ENCODE measurements around the gene ZNF101.
A peak's percentile ranks its signal among the peaks of the same experiment; 100 is the strongest.

Gene ZNF101

DNA sequence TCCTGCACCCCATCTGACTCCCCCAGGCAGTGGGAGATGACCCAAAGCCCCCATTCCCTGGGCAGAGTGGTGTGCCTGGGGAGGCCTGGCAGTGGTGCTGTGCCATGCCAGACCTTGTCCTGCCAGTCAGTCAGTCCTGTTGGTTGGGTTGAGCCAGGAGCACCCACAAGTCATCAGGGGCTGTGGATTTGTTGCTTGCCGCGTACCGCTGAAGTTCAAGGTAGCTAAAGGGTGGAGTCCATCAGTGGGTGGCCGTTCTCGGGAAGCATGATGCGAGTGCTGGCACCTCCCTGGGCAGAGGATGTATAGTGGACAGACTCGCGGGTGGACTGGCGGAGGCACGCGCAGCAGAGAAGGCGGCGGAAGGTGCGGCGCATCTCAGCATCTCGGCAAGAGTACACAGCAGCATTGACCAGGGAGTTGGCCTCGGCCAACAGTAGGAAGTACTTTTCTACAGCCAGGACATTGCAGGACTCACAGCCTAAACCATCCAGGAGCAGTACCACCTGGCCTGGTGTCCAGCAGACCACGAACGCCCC lies 44.5 kb upstream of the ZNF101 start:
- Histone ChIP-seq H2AFZ (ENCODE audit: insufficient read depth, low read length, poor library complexity) (no peak overlapping the region), H3K36me3 (ENCODE audit: control insufficient read depth in 1 of 2, insufficient read depth in 2 of 2, low read length in 2 of 2) (peaks cover 21 to 29% of the 10 kb centered on the region in 2 experiments), H3K18ac (ENCODE audit: low read length) (no peak overlapping the region), H2BK120ac (ENCODE audit: insufficient read depth, low read length, poor library complexity) (no peak overlapping the region), H4K12ac (ENCODE audit: low read depth, low read length) (no peak overlapping the region), H3K9ac (ENCODE audit: low read length) (no peak overlapping the region), H3K9me3 (ENCODE audit: insufficient read depth, low read depth, low read length) (peaks cover 2% of the 10 kb centered on the region), H4K8ac (ENCODE audit: low read depth, low read length) (no peak overlapping the region), H3K79me1 (ENCODE audit: low read length) (peaks cover 16% of the 10 kb centered on the region), H3K27me3 (ENCODE audit: insufficient read depth, low read length) (no peaks in the 10 kb centered on the region), H3K4me2 (ENCODE audit: low read length) (no peak overlapping the region), H3K4ac (ENCODE audit: low read depth, low read length) (no peak overlapping the region), H2BK5ac (ENCODE audit: low read depth, low read length, poor library complexity) (no peak overlapping the region), H2AK5ac (ENCODE audit: low read length) (no peak overlapping the region), H3K23ac (ENCODE audit: low read length) (no peak overlapping the region), H4K91ac (ENCODE audit: low read depth, low read length) (no peak overlapping the region), H3K27ac (ENCODE audit: low read depth, low read length) (no peak overlapping the region), H2BK12ac (ENCODE audit: low read length) (no peak overlapping the region), H3K4me1 (ENCODE audit: control insufficient read depth in 1 of 2, insufficient read depth in 2 of 2, low read length in 2 of 2) (peaks cover 7 to 16% of the 10 kb centered on the region in 2 experiments), H3K14ac (ENCODE audit: low read length) (no peak overlapping the region), H3K4me3 (ENCODE audit: low read depth, low read length) (peak overlapping the region; percentile 14), H3K79me2 (ENCODE audit: control insufficient read depth, insufficient read depth, low read length, poor library complexity) (peaks cover 8% of the 10 kb centered on the region)
- DNase-seq, result no peak
- WGBS (ENCODE audit: extremely low coverage, insufficient coverage, insufficient read length), result no CpG with 5 or more reads among the region's 19 CpGs

DNA sequence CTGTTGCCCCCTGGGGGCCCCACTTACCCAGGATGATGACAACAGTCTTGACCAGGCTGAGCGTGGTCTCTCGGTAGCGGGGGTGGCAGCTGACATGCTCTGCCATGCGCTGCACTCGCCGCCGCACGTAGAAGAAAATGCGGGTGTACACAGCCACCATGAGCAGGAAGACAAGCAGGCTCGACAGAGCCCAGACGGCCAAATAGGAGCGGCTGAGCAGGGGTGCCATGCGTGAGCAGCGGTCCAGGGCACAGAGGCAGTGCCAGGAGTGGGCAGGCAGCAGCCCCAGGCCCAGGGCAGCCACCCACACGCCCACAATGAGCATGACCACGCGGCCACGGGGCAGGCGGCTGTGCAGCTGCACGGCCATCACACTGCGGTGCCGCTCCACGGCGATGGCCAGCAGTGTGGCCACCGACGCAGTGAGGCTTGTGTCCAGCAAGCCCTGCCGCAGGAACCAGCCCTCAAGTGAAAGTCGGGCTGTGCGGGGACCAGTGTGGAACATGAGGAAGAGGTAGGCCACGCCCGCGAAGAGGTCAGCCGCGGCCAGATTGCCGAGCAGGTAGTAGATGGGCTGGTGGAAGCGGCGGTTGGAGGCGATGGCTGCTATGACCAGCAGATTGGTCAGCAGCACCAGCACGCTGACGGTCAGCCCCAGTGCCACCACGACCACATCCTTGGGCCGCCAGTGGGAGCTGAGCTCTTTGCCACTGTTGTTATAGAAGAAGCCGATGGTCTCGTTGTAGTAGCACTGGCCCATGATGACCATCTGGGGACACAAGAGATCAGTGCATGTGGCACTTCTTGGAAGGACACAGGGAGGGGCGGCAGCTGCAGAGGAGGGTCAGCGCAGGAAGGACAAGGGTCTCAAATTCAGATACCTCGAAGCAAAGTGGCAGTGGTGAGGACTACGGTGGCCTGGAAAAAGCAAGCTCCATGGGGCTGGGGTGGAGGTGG lies 41.8 kb upstream of the ZNF101 start:
- H3K14ac ChIP-seq (ENCODE audit: low read length), result no peak overlapping the region
- H3K9ac ChIP-seq (ENCODE audit: low read length), result no peak overlapping the region
- no peak overlapping the region for H2BK5ac ChIP-seq (ENCODE audit: low read depth, low read length, poor library complexity)
- H3K23ac ChIP-seq (ENCODE audit: low read length), result peak overlapping the region; percentile 58
- no peak overlapping the region for H2AFZ ChIP-seq (ENCODE audit: insufficient read depth, low read length, poor library complexity)
- WGBS (ENCODE audit: extremely low coverage, insufficient coverage, insufficient read length), result no CpG with 5 or more reads among the region's 48 CpGs
- H3K4me3 ChIP-seq (ENCODE audit: low read depth, low read length), result peak overlapping the region; percentile 87
- no peaks in the 10 kb centered on the region for H3K27me3 ChIP-seq (ENCODE audit: insufficient read depth, low read length)
- no peak overlapping the region for H2AK5ac ChIP-seq (ENCODE audit: low read length)
- peaks cover 8% of the 10 kb centered on the region for H3K79me2 ChIP-seq (ENCODE audit: control insufficient read depth, insufficient read depth, low read length, poor library complexity)
- H3K4me1 ChIP-seq (ENCODE audit: control insufficient read depth in 1 of 2, insufficient read depth in 2 of 2, low read length in 2 of 2), result peaks cover 7 to 16% of the 10 kb centered on the region in 2 experiments
- H3K18ac ChIP-seq (ENCODE audit: low read length), result no peak overlapping the region
- no peak overlapping the region for H2BK12ac ChIP-seq (ENCODE audit: low read length)
- peak overlapping the region; percentile 56 for H4K91ac ChIP-seq (ENCODE audit: low read depth, low read length)
- H2BK120ac ChIP-seq (ENCODE audit: insufficient read depth, low read length, poor library complexity), result no peak overlapping the region
- H4K8ac ChIP-seq (ENCODE audit: low read depth, low read length), result no peak overlapping the region
- no peak overlapping the region for H3K27ac ChIP-seq (ENCODE audit: low read depth, low read length)
- H4K12ac ChIP-seq (ENCODE audit: low read depth, low read length), result no peak overlapping the region
- DNase-seq, result peak in 1 of 2 donors; percentile 19
- peak overlapping the region; percentile 72 for H3K4me2 ChIP-seq (ENCODE audit: low read length)
- peaks cover 2% of the 10 kb centered on the region for H3K9me3 ChIP-seq (ENCODE audit: insufficient read depth, low read depth, low read length)
- peaks cover 16% of the 10 kb centered on the region for H3K79me1 ChIP-seq (ENCODE audit: low read length)
- no peak overlapping the region for H3K4ac ChIP-seq (ENCODE audit: low read depth, low read length)
- H3K36me3 ChIP-seq (ENCODE audit: control insufficient read depth in 1 of 2, insufficient read depth in 2 of 2, low read length in 2 of 2), result peaks cover 30 to 48% of the 10 kb centered on the region in 2 experiments

DNA sequence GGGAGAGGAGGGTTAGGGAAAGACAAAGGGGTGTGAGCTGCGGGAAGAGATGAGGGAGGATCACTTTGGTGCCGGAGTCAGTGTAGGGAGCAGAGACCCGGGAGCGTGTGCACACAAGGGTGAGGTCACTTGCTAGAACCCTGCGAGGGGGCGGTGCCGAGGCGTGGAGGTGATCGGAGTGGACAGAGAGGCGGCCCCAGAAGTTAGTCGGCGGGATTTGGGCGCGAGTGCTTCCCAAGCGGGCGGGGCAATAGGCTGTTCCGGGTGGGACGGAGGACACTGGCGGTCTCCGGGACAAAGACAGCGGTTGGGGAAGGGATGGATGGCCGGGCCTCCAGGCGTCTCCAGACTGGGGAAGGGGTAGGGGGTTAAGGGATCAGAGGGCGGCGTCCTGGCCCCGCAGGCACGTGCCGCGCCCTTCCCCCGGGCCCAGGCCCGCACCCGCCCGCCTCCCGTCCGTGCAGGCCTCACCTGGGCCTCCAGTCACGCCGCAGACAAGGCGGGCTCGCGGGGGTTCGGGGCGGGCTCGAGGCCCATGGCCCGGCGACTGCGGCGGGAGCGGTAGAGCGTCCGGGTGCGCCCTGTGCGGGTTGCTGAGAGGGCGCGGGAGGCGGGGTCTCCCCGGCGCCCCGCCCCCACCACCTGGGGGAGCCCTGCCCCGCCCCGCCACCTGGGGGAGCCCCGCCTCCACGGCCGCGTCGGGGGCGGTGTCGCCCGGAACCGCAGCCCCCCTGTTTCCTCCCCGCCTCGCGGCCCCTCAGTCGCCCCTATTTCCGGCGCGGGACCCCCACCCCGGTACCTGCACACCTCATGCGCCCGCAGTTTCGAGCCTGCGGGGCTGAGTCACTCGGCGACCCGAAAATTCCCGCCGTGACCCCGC lies 40.8 kb upstream of the ZNF101 start, which contains the start of gene LPAR2:
Gene LPAR2 (minus strand): TSS at position 600 of the 880 bp plus-strand sequence. CDS start 945 bp downstream, outside the sequence.
- peaks cover 32 to 51% of the 10 kb centered on the region in 2 experiments for H3K36me3 ChIP-seq (ENCODE audit: control insufficient read depth in 1 of 2, insufficient read depth in 2 of 2, low read length in 2 of 2)
- H3K4me3 ChIP-seq (ENCODE audit: low read depth, low read length), result peak within 1 kb of the TSS; percentile 87
- H2BK5ac ChIP-seq (ENCODE audit: low read depth, low read length, poor library complexity), result peak within 1 kb of the TSS; percentile 82
- H2BK120ac ChIP-seq (ENCODE audit: insufficient read depth, low read length, poor library complexity), result peak within 1 kb of the TSS; percentile 82
- WGBS (ENCODE audit: extremely low coverage, insufficient coverage, insufficient read length), result no CpG with 5 or more reads among the region's 87 CpGs
- H3K4ac ChIP-seq (ENCODE audit: low read depth, low read length), result peak within 1 kb of the TSS; percentile 31
- no peak within 1 kb of the TSS for H2BK12ac ChIP-seq (ENCODE audit: low read length)
- no peak within 1 kb of the TSS for H3K23ac ChIP-seq (ENCODE audit: low read length)
- H3K9ac ChIP-seq (ENCODE audit: low read length), result peak within 1 kb of the TSS; percentile 86
- H3K14ac ChIP-seq (ENCODE audit: low read length), result peak within 1 kb of the TSS; percentile 76
- H4K91ac ChIP-seq (ENCODE audit: low read depth, low read length), result peak within 1 kb of the TSS; percentile 87
- peak; percentile 86 for DNase-seq
- peak within 1 kb of the TSS; percentile 38 for H2AK5ac ChIP-seq (ENCODE audit: low read length)
- peak within 1 kb of the TSS; percentile 30 for H2AFZ ChIP-seq (ENCODE audit: insufficient read depth, low read length, poor library complexity)
- peaks cover 2% of the 10 kb centered on the region for H3K9me3 ChIP-seq (ENCODE audit: insufficient read depth, low read depth, low read length)
- peak within 1 kb of the TSS; percentile 79 for H3K18ac ChIP-seq (ENCODE audit: low read length)
- H3K4me1 ChIP-seq (ENCODE audit: control insufficient read depth in 1 of 2, insufficient read depth in 2 of 2, low read length in 2 of 2), result peaks cover 7 to 16% of the 10 kb centered on the region in 2 experiments
- peak within 1 kb of the TSS; percentile 84 for H4K8ac ChIP-seq (ENCODE audit: low read depth, low read length)
- H3K79me2 ChIP-seq (ENCODE audit: control insufficient read depth, insufficient read depth, low read length, poor library complexity), result peaks cover 8% of the 10 kb centered on the region
- H3K4me2 ChIP-seq (ENCODE audit: low read length), result peak within 1 kb of the TSS; percentile 72
- peak within 1 kb of the TSS; percentile 82 for H4K12ac ChIP-seq (ENCODE audit: low read depth, low read length)
- H3K27ac ChIP-seq (ENCODE audit: low read depth, low read length), result peak within 1 kb of the TSS; percentile 88
- no peaks in the 10 kb centered on the region for H3K27me3 ChIP-seq (ENCODE audit: insufficient read depth, low read length)
- H3K79me1 ChIP-seq (ENCODE audit: low read length), result peaks cover 16% of the 10 kb centered on the region
